Lower lobe of right lung (tissue), 2 donors: ENCODE data around the gene LZTS3. TPM values are rescaled to one million over a fixed set of nuclear protein-coding genes. Genes with fewer than 3 reads are reported as not detected.
A peak's percentile ranks its signal among the peaks of the same experiment; 100 is the strongest.

Experiments used
- ATAC-seq, 2 donors: fragments of 200-7000 bp; cut with Tn5 transposase; one replicate each; pipeline ENCODE4 v1.9.1; 2020 to 2022; ENCODE audit warnings: mild to moderate bottlenecking in 2 of 2, moderate library complexity in 2 of 2
- DNase-seq: peaks from one replicate; pipeline ENCODE4 v3.0.0-alpha.2; 2020
- H3K27ac ChIP-seq: fragments of 200-600 bp; one replicate; pipeline ENCODE4 v1.8.0; 2022
- H3K27me3 ChIP-seq: fragments of 200-600 bp; one replicate; pipeline ENCODE4 v1.8.0; 2022; ENCODE audit warnings: low read depth
- H3K36me3 ChIP-seq: fragments of 200-600 bp; one replicate; pipeline ENCODE4 v1.8.0; 2022; ENCODE audit warnings: mild to moderate bottlenecking
- H3K4me1 ChIP-seq: fragments of 200-600 bp; one replicate; pipeline ENCODE4 v1.8.0; 2022
- H3K4me3 ChIP-seq: fragments of 200-600 bp; one replicate; pipeline ENCODE4 v1.8.0; 2022; ENCODE audit warnings: mild to moderate bottlenecking
- H3K9me3 ChIP-seq: fragments of 200-600 bp; one replicate; pipeline ENCODE4 v1.8.0; 2022
- CTCF ChIP-seq: fragments of 200-600 bp; IDR thresholded peaks from one replicate; pipeline ENCODE4 v1.8.0; 2022; ENCODE audit warnings: antibody characterized with exemption, mild to moderate bottlenecking
- intact Hi-C: fragments of 100-400 bp; cut with DNase I; formaldehyde crosslinking; loops from one replicate; pipeline ENCODE4 v1.11.0; 2022
- total RNA-seq: library from RNA; stranded (reverse); fragmentation: NEBNext Ultra II Directional; extraction: Animal tissue kit (Norgen Biotek cat#: 25700); gene quantifications from one replicate; pipeline ENCODE4 v1.2.1, GENCODE V29; 2021
- donor health status: DM: no; HTN: yes; CAD: no; lungs with severe emphysema.

The LZTS3 gene
- total RNA-seq, 1 donor from 2014 or later: 18.5 TPM

DNA sequence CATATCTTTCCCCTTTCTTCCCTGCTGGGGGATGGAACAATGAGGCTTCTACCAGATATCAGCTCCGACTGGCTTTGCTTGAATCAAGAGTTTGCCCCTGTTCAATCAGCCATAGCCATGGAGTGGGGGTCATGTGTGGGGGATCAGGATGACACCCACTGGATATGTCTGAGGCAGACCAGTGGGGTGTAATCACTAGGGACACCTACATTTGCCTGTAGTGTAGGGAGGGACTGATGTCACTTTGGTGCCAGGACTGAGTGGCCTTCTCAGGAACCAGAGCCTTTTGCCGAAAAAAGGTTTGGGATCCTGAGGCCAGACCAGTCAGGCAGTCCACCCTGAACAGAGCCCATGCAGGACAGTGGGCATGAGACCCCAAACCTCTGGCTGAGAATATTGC lies 37.0 kb upstream of the LZTS3 start:
- no peak for DNase-seq
- H3K4me3 ChIP-seq: peak overlapping the region; percentile 92
- H3K27ac ChIP-seq: no peak overlapping the region
- H3K36me3 ChIP-seq: peaks cover 22% of the 10 kb centered on the region
- no peak for TF ChIP-seq CTCF
- ATAC-seq: no peak
- intact Hi-C loops: no loop called here
- no peaks in the 10 kb centered on the region for H3K9me3 ChIP-seq
- H3K4me1 ChIP-seq: peaks cover 18% of the 10 kb centered on the region
- H3K27me3 ChIP-seq: no peaks in the 10 kb centered on the region

GRCh38 chr20:3209946-3210317 lies 36.6 kb upstream of the LZTS3 start:
- ATAC-seq (peak; percentile 49 to 54), DNase-seq (no peak)
- peak overlapping the region; percentile 91 for H3K27ac ChIP-seq
- H3K36me3 ChIP-seq: peaks cover 18% of the 10 kb centered on the region
- intact Hi-C loops: no loop called here
- H3K4me1 ChIP-seq: peaks cover 18% of the 10 kb centered on the region
- no peaks in the 10 kb centered on the region for H3K9me3 ChIP-seq
- no peaks in the 10 kb centered on the region for H3K27me3 ChIP-seq
- peak overlapping the region; percentile 92 for H3K4me3 ChIP-seq
- no peak for TF ChIP-seq CTCF

DNA sequence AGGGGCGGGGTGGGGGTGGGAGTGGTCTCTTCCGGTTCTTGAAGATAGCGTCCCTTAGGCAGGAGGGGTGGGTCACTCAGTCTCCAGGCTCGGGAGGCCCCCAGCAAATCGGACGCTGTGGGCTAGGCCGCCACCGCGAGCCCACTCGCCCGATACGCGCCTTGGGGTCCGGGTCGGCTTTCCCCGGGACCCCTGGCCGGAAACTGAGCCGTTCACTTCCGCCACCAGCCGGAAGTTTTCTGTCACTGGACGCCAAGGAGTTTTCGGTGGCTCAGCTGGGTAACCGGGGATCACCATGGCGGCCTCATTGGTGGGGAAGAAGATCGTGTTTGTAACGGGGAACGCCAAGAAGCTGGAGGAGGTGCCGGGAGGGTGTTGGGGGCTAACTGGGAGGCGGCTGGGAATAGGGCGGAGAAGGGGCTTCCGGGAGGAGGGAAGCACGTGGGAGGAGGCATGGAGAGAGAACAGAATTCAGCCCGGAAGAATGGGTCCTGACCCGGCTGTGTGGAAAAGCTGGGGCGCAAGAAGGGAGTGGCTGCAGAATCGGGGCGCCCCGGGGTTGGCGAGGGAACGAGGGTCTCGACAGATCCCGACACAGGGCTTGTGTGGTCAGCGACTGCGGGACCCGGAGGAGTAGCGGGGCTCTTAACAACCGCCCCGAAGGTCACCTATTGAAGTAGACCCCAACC lies 36.1 kb upstream of the LZTS3 start, which contains the start of gene ITPA:
ITPA (plus strand) TSS at position 242 of the 689 bp plus-strand sequence; CDS start at position 296, 54 bp downstream.
- Histone ChIP-seq H3K4me3 (peak within 1 kb of the TSS; percentile 92), H3K4me1 (peaks cover 18% of the 10 kb centered on the region), H3K36me3 (peaks cover 14% of the 10 kb centered on the region), H3K9me3 (no peaks in the 10 kb centered on the region), H3K27me3 (no peaks in the 10 kb centered on the region), H3K27ac (peak within 1 kb of the TSS; percentile 91)
- no peak for TF ChIP-seq CTCF
- ATAC-seq: peak; percentile 56 to 77
- intact Hi-C loops: no loop called here
- DNase-seq: peak; percentile 59

DNA sequence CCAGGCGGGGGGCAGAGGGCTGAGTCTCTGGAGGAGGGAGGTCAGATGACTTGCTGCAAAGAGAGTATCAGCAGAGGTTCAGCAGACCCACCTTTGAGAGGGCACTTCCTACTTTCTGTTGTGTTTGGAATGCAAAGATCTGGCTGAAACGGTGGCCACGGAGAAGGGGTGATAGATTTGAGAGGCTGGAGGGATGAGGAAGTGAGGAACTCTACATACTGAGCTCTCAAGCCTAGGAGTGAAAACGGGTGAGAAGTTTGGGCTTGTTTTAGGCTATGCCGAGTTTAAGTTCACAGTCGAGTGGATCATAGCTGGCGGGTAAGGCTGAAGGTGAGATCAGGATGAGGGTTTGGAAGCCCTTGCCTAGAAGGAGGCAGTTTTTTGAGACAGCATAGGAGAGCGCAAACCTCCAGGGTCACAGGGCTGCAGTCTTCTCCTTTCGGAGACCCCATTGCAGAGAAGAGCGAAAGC lies 35.5 kb upstream of the LZTS3 start:
- Histone ChIP-seq H3K9me3 (no peaks in the 10 kb centered on the region), H3K4me1 (peaks cover 18% of the 10 kb centered on the region), H3K36me3 (peaks cover 8% of the 10 kb centered on the region), H3K27me3 (no peaks in the 10 kb centered on the region), H3K27ac (peak overlapping the region; percentile 91), H3K4me3 (peak overlapping the region; percentile 92)
- intact Hi-C loops: no loop called here
- DNase-seq (no peak), ATAC-seq (peak in 1 of 2 donors; percentile 1)
- TF ChIP-seq CTCF: no peak

GRCh38 chr20:3204124-3204794 lies 30.9 kb upstream of the LZTS3 start, which contains the start of gene DDRGK1:
Gene DDRGK1, minus strand, starts transcription at chr20:3204682. Its CDS starts 55 bp downstream, at chr20:3204627.
- H3K4me3 ChIP-seq: peak within 1 kb of the TSS; percentile 99
- no peaks in the 10 kb centered on the region for H3K27me3 ChIP-seq
- peaks cover 21% of the 10 kb centered on the region for H3K4me1 ChIP-seq
- H3K27ac ChIP-seq: peak within 1 kb of the TSS; percentile 92
- intact Hi-C loops: no loop called here
- no peaks in the 10 kb centered on the region for H3K9me3 ChIP-seq
- peaks cover 28% of the 10 kb centered on the region for H3K36me3 ChIP-seq
- DNase-seq: peak; percentile 91
- no peak for TF ChIP-seq CTCF
- peak; percentile 96 for ATAC-seq
